AG08395 (cell line): ENCODE measurements around the gene RAB8A.
"Not testable (repeated sequence)": the region's sequence is repeated elsewhere in the genome, so short reads cannot be mapped to it uniquely, and the experiment has no call there.

Experiments used
- DNase-seq: peaks from one replicate; pipeline ENCODE4 v3.0.0; 2012; ENCODE audit warnings: mixed read lengths, low spot score

RAB8A gene

DNA sequence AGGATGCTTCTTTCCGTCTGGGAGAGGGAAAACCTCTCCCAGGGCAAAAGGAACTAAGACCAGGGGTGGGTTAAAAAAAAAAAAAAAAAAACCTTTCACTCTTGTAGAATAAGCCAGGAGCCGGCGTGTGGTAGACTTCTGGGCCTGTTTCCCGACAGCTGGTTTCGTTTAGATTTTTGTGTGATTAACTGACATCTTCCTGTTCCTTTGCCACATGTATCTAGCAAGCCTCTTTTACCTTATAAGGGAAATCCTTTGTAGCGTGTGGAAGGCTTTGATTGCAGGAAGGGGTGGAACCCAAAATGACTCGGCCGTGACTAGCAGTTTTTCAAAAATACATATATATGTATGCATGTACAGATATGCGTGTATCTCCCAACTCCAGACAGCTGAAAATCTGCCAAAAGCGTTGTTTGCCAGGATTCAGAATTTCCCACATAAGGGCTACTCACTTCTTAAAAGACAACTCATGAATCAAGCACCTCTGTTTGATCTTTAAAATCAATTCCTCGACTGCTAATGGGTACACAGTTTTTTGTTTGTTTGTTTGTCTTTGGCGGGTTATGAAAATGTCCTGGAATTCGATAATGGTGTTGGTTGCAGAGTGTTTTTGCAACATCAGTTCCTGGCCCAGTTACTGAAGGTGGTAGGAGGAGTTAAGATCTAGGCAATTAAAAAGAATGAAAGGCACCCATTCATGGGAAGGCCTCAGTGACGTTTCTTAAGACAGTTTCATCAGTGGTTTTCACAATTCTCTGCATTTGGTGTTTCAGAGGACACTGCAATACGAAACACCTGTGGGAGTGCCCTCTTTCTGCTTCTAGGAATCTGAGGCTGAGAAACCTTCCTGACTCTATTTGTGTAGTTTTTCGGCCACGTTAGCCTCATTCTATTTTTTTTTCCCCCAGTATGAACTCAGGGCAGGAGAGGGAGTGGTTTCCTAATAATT lies 32.7 kb upstream of the RAB8A start:
- DNase-seq, result peak; percentile 79

DNA sequence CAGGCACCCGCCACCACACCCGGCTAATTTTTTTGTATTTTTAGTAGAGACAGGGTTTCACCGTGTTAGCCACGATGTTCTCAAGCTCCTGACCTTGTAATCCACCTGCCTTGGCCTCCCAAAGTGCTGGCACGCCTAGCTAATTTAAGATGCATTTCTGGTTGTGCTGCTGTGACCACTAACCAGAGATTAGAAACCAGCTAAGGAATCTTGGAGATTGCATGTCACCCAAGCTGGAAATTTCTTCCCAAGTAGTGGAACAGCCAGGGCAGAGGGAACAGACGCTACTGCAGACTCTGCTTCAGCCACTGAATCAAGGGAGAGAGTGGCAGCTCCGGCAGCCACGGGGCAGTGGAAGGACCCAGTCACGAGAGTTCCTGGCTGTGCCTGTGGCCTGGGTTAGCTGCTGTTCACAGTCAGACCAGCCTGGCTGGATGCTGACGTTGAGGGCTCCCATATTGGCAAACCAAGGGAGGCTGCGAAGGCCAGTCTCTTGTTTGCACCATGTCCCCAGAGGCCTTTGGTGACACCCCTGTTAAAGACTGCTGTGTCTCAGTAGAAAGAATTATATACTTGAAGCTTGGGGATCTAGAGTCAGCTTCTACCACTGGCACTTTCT lies 27.5 kb upstream of the RAB8A start:
- no peak for DNase-seq

DNA sequence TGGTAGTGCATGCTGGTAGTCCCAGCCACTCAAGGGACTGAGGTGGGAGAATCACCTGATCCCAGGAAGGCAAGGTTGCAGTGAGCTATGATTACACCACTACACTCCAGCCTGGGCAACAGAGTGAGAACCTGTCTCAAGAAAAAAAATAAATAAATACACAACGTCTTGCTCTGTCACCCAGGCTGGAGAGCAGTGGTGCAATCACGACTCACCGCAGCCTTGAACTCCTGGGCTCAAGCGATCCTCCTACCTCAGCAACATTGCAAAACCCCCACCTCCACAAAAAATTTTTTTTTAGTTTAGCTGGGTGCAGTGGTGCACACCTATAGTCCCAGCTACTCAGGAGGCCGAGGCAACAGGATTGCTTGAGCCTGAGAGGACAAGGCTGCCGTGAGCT lies 26.6 kb upstream of the RAB8A start:
- no peak for DNase-seq

DNA sequence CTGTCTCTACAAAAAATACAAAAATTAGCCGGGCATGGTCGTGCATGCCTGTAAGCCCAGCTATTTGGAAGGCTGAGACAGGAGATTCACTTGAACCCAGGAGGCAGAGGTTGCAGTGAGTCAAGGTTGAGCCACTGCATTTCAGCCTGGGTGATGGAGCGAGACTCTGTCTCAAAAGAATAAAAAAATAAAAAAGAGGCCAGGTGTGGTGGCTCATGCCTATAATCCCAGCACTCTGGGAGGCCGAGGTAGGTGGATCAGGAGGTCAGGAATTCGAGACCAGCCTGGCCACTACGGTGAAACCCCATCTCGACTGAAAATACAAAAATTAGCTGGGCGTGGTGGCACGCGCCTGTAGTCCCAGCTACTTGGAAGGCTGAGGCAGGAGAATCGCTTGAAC lies 24.3 kb upstream of the RAB8A start:
- not testable (repeated sequence) for DNase-seq

DNA sequence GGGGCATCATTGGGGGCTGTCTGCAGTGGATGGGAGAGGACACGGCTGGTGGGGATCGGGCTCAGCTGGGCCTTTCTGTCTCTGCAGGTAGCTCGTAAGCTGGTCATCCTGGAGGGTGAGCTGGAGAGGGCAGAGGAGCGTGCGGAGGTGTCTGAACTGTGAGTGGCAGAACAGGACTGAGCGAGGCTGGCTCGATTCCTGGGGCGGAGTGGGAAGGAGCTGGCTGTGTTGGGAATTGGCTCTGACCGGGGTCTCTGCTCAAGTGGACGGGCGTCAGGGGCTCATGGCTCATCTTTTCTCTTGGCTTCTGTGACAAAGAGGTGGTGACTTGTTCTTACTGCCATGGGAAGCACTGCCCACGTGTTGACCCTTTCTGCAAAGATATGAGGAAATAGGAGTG lies 23.7 kb upstream of the RAB8A start:
- DNase-seq, result no peak

DNA sequence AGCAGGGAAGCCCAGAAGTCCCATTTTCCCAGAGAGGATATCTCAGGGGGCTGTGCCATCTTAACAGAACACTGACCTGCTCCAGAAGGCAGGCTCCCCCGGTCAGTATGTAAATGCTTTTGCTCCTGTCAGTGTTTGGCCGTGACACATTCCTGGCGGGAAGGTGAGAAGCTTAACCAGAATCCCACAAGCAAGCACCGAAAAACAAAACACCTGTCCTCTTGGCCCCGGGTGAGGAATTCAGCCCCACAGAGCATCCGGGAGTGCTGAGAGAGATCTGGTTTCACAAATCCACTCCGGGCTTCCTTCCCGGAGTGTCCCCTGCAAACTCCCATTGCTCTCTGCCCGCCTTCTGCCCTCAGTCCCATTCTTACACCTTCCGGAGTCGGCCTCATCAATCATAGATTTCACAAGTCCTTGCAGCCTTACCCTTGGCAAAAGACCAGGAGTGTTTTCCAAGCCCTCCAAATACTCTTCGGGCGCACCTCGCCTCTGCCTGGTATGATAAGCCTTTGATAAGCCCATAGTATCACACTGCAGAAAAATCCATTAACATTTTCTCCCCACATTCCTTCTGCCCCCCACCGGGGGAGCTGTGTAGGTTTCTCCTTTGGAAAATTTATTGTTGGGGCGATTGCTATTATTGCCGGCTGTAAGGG lies 23.2 kb upstream of the RAB8A start:
- no peak for DNase-seq

DNA sequence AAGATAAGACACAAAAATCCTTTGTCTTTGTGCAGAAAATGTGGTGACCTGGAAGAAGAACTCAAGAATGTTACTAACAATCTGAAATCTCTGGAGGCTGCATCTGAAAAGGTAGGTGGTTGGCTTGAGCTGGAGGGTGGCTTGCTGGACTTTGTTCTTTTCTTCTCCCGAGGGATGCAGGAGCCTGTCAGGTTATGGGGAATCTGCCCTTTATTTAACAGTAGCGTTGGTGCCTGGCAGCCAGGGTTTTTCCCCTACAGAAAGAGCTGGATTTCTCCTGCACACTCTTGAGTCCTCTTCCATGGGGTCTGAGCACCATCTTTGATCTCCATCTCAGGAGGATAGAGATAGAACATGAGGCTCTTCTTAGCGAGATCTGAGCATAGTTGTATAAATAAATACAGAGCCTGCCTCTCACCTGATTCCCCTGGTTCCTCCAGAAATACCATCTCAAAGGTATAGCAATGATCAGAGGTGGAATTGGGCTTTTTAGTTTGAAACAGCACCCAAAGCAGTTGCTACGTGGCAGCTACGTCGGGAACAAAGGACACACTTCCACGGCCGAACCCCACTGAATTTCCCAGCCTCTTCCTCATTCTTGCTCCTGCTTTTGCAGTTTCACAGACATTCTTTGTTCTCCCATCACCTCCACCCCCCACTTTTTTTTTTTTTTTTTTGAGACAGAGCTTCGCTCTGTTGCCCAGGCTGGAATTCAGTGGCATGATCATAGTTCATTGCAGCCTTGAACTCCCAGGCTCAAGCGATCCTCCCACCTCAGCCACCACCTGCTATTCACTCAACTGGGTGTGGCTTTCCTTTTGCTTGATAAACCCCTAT lies 22.5 kb upstream of the RAB8A start:
- DNase-seq, result no peak

DNA sequence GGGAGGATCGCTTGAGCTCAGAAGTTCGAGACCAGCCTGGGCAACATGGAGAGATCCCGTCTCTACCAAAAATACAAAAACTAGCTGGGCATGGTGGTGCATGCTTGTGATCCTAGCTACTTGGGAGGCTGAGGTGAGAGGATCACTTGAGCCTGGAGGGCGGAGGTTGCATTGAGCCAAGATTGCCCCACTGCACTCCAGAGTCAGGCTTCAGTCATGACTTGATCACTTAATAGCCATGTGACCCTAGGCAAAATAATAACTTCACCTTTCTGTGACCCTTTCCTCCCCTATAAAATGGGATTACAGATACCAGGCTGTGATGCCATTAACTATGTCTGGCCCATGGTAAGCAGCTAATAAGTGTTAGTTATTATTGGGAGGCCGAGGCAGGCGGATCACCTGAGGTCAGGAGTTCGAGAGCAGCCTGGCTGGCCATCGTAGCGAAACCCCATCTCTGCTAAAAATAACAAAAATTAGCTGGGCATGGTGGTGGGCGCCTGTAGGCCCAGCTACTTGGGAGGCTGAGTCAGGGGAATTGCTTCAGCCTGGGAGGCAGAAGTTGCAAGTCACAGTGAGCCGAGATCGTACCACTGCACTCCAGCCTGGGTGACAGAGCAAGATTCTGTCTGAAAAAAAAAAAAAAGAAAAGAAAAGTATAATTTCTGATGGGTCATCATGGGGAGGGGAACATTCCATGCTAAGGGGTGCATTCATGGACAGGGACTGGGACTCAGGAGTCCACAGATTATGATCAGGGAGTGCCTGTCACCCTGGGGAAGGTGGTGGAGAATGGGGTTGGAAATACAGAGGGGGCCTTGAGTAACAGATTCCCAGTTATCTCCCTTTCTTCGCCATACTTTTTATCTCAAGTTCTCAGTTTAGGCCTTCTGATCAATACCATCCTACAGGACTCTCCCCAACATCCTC lies 19.9 kb upstream of the RAB8A start:
- no peak for DNase-seq

DNA sequence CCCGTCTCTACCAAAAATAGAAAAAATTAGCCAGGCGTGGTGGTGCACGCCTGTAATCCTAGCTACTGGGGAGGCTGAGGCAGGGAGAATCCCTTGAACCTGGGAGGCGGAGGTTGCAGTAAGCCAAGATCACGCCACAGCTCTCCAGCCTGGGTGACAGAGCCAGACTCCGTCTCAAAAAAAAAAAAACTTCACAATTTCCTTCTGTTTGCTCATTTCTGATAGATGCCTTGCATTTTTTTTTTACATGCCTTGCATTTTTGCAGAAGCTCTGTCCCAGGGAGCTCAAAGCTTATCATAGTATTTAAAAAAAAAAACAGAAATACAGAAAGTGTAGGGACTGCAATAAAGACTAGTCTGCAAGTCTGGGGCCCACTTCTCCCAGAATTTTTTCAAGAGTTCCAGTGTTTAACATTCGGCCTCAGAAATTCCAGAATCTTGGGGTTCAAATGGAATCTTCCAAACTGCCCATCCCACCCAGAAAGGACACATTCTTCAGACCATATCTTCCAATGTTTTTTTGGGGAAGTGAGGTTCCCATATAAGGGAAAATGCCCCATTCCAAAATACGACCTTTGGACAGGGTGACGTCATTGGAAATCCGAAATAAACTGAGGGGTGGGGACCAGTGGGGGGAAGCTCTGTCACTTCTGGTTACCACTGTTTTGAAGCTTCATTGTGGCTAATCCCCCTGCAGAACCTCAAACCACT lies 17.2 kb upstream of the RAB8A start:
- no peak for DNase-seq

DNA sequence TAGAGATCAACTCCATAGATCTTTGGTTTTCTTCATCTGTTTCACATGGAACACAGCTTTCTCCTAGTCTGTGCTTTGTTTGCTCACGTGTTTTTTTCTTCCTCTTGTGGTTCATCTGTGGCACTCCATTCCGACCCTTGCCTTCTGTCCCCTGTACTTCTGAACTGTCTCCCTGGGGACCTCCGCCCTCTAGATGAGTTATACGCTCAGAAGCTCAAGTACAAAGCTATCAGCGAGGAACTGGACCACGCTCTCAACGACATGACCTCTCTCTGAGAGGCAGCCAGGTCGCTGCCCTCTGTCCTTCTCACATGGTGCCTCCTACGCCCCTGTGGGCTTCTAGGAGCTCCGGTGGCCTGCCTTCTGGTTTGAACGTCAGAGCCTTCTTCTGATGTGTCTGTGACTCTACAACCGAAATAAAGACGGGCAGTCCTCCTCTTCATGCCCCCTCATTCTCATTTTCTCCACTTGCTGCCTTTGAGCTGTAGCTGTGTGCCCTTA lies 16.6 kb upstream of the RAB8A start:
- DNase-seq, result no peak

DNA sequence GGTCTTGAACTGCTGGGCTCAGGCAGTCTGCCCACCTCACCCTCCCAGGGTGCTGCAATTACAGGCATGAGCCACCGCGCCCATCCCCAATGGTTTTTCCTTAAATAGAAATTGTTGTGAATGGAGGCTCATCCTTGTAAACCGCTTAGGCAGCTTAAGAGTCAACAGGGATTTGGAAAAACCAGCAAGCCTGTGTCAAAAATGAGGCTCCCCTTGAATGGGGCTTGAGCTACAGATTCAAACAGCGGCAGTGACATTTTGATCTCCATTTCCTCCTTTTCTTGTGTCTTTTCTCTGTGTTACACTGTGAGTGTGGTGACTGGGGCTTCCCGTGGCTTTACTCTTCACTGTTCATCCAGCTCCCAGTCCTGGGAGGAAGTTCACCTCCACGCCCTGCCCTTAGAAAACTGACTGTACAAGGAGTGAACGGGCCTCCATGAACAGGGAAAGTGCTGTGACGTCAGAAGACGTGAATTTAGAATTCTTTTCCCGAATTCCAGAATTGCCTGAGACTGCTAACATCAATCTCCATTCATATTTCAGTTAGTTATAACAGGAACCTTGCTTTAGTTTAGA lies 15.3 kb upstream of the RAB8A start:
- DNase-seq, result no peak

DNA sequence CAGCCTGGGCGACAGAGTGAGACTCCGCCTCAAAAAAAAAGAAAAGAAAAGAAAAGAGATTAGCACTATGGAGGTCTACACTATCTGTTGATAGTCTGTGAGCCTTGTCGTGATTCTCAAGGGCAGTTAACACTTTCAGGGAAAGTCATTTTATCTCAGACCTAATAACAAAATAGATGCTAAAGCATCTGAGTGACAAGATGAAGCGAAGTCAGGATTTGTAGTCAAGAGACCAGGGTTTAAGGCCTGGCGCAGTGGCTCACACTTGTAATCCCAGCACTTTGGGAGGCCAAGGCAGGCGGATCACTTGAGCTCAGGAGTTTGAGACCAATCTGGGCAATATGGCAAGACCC lies 13.3 kb upstream of the RAB8A start:
- no peak for DNase-seq

DNA sequence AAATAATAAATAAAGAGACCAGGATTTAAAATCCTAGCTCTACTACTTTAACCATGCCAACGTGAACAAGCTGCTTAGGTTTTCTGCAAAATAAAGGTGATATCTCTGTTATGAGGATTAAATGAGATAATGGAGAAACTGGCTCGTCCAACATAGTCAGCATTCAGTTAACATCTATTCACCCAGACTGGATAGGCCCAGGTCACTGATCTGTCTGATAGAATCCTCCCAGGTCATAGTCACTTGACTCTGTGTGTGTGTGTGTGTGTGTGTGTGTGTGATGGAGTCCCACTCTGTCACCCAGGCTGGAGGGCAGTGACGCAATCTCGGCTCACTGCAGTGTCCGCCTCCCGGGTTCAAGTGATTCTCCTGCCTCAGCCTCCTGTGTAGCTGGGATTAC lies 12.9 kb upstream of the RAB8A start:
- no peak for DNase-seq

DNA sequence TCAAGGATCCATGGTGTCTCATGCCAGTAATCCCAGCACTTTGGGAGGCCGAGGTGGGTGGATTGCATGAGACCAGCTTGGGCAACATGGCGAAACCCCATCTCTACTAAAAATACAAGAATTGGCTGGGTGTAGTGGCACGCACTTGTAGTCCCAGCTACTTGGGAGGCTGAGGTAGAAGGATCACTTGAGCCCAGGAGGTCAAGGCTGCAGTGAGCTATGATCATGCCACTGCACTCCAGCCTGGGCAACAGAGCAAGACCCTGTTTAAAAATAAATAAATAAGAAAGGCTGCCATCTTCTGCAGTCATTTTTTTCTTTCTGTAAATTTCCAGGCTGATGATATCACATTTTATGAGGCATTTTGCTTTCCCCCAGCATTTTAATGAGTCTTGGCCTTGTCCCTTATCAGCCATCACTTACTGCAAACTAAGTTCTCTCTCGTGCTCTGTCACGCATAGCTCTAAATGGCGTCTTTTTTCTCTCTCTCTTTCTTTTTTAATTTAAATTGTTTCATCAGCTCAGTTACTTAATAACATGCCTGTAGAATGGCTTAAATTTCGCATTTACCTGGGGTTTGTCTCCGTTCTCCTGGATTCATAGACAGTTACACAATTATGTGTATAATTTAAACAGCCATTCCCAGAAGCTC lies 12.2 kb upstream of the RAB8A start:
- not testable (repeated sequence) for DNase-seq

DNA sequence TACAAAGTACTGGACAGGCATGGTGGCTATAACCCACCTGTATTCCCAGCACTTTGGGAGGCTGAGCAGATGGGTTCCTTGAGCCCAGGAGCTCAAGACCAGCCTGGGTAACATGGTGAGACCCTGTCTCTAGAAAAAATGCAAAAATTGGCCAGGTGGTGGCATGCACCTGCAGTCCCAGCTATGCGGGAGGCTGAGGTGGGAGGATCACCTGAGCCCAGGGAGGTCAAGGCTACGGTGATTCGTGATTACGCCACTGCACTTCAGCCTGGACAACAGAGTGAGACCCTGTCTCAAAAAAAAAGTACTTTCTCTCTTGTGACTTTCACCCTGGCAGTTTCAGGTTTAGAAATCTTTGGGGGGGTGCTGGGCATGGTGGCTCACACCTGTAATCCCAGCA lies 11.2 kb upstream of the RAB8A start:
- DNase-seq, result no peak

DNA sequence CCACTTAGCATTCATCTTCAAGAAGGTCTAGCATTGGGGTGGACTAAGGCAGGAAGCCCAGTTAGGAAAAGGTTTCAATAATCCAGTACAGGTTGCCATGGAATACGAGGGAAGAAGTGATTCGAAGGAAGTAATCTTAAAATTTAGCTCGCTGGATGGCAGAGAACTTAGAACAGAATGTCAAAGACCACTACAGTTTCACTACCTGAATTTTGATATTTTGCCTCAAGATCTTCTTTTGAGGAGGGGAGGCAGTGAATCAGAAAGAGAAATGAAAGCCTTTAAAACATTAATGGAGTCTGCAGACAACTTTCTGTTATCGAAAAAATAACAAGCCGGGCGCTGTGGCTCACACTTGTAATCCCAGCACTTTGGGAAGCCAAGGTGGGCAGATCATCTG lies 7.0 kb upstream of the RAB8A start:
- no peak for DNase-seq

DNA sequence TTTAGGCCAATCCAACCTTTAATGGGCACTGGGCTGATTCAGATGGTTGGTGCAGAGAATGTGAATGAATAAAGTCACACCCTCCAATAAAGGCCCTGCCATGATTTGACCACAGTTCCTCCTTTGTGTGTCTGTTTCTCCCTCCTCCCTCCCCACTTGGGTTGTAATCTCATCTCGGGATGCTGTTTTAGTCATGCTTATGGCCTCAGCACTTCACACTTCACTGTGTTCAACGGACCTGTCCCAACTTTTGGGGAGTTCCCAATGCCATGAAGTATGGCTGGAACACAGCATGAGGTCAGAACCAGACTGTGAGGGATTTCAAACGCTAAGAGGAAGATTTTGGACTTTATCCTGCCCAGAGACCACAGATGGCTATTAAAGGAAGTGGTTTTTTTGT lies 5.6 kb upstream of the RAB8A start:
- DNase-seq, result peak; percentile 26

DNA sequence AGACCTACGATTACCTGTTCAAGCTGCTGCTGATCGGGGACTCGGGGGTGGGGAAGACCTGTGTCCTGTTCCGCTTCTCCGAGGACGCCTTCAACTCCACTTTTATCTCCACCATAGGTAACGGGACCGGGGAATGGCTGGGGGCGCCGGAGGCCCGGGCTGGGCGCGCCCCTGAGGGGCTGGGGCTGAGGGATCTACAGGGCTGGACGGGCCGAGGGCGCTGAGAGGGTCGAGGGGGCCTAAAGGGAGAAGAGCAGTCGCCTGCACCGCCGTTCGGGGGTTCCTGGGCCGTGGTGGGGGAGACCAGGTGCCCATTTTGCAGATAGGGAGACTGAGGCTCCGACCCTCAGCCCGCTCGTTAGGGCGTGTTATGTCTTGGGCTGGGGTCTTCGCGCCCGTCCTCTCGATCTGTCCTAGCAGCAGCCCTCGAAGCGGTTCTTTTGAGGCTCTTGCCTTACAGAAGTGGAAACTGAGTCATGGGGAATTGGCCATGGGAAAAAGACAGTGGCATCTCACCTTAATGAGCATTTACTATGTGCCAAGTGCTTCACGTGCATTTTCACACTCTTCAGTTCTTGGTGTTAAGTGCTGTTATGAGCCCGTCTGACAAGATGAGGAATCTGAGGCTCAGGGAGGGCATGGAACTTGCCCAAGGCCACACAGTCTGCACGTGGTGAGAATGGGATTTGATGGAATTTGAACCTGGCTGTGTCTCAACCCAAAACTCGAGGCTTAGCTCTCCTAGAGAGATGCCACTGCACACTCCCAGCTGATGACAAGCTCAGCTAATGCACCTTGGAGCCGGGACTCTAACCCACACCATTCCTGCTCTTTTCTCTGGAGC lies 442 bp downstream of the RAB8A start:
- no peak for DNase-seq
